Activated naive CD8-positive, alpha-beta T cell treated with anti-CD3 and anti-CD28 coated beads, Interleukin-2, amount 50 U/mL, for 16 hours (primary cell): ENCODE measurements around the gene FH.

Experiments used
- DNase-seq: peaks from one replicate; pipeline ENCODE4 v3.0.0-alpha.2; 2020; ENCODE audit warnings: low read depth, low spot score

FH gene

GRCh38 chr1:241459186-241459802 is 60.3 kb downstream of the FH start:
- no peak for DNase-seq

- no peak for DNase-seq
These were observed 62.1 kb downstream of the FH start for GRCh38 chr1:241457421-241457820.

GRCh38 chr1:241456743-241457142 is 62.8 kb downstream of the FH start:
- DNase-seq, result no peak

GRCh38 chr1:241453732-241454131 is 65.8 kb downstream of the FH start:
- no peak for DNase-seq

GRCh38 chr1:241451956-241452355 is 67.6 kb downstream of the FH start:
- no peak for DNase-seq
